HEK293 (cell line): ENCODE measurements around the gene NIT1.

Experiments used
- CTCF ChIP-seq: fragments of 450-650 bp; formaldehyde crosslinking; IDR thresholded peaks from 2 replicates; pipeline ENCODE4 v1.5.1; 2016; ENCODE audit warnings: missing biosample characterization, missing genetic modification characterization
- KLF17 ChIP-seq: fragments of 450-650 bp; formaldehyde crosslinking; IDR thresholded peaks from 2 replicates; pipeline ENCODE4 v1.5.1; 2016; ENCODE audit warnings: missing biosample characterization, missing genetic modification characterization
- ZNF449 ChIP-seq: fragments of 450-650 bp; formaldehyde crosslinking; IDR thresholded peaks from 2 replicates; pipeline ENCODE4 v1.5.1; 2017; ENCODE audit warnings: missing biosample characterization, mild to moderate bottlenecking, missing genetic modification characterization, moderate library complexity
- ZNF623 ChIP-seq: fragments of 450-650 bp; formaldehyde crosslinking; IDR thresholded peaks from 2 replicates; pipeline ENCODE4 v1.5.1; 2016; ENCODE audit warnings: missing biosample characterization, missing genetic modification characterization
- ZNF776 ChIP-seq: fragments of 450-650 bp; formaldehyde crosslinking; IDR thresholded peaks from 2 replicates; pipeline ENCODE4 v1.5.0; 2017; ENCODE audit warnings: missing biosample characterization, missing genetic modification characterization, borderline replicate concordance
- ZNF785 ChIP-seq: fragments of 450-650 bp; formaldehyde crosslinking; IDR thresholded peaks from 2 replicates; pipeline ENCODE4 v1.5.1; 2016; ENCODE audit warnings: missing biosample characterization, missing genetic modification characterization
- TF ChIP-seq, protein P1 (sequence below): fragments of 450-650 bp; formaldehyde crosslinking; IDR thresholded peaks from 2 replicates; pipeline ENCODE4 v1.5.1; 2016; ENCODE audit warnings: missing biosample characterization, missing genetic modification characterization, low read depth

GRCh38 chr1:161166669-161167548 lies 49.0 kb downstream of the NIT1 start:
- TF ChIP-seq ZNF776 (tag by site-specific recombination) (no peak), CTCF (no peak), ZNF623 (no peak), ZNF785 (tag by site-specific recombination) (no peak), ZNF449 (tag by site-specific recombination) (no peak), KLF17 (tag by site-specific recombination) (no peak)
- TF ChIP-seq, protein P1, sequence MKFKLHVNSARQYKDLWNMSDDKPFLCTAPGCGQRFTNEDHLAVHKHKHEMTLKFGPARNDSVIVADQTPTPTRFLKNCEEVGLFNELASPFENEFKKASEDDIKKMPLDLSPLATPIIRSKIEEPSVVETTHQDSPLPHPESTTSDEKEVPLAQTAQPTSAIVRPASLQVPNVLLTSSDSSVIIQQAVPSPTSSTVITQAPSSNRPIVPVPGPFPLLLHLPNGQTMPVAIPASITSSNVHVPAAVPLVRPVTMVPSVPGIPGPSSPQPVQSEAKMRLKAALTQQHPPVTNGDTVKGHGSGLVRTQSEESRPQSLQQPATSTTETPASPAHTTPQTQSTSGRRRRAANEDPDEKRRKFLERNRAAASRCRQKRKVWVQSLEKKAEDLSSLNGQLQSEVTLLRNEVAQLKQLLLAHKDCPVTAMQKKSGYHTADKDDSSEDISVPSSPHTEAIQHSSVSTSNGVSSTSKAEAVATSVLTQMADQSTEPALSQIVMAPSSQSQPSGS, result no peak
